Measurements from ENCODE around the gene SIRT2.

DNA sequence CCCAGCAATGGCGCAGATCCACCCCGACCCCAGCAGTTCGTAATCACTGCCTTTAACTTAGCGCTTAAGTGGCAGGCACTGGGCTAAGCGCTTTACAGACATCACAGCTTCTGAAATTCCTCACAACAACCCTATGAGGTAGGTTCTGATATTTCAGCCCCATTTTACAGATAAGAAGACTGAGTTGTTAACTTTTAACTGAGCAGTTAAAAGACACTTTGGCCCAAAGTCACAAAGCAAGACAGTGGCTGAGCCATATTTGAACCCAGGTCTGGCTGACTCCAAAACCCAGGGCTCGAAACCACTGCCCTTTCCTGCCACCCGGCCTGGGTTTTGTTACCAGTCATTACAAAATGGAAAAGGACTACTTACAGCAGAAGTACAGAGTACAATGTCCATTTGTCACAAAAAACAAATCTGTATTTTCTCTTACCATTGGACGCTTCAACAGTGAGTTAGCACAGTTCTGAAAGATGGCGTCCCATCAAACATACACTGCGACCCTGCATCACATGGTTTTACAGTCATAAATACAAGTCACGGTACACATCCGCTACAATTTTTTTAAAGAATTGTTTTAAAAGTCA is 58.1 kb downstream of the SIRT2 start:
- TF ChIP-seq, protein P1, sequence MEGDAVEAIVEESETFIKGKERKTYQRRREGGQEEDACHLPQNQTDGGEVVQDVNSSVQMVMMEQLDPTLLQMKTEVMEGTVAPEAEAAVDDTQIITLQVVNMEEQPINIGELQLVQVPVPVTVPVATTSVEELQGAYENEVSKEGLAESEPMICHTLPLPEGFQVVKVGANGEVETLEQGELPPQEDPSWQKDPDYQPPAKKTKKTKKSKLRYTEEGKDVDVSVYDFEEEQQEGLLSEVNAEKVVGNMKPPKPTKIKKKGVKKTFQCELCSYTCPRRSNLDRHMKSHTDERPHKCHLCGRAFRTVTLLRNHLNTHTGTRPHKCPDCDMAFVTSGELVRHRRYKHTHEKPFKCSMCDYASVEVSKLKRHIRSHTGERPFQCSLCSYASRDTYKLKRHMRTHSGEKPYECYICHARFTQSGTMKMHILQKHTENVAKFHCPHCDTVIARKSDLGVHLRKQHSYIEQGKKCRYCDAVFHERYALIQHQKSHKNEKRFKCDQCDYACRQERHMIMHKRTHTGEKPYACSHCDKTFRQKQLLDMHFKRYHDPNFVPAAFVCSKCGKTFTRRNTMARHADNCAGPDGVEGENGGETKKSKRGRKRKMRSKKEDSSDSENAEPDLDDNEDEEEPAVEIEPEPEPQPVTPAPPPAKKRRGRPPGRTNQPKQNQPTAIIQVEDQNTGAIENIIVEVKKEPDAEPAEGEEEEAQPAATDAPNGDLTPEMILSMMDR (IDR thresholded peaks at IDR 0.05): no peak
- TF ChIP-seq EZH2 (IDR thresholded peaks at IDR 0.05) (no peak), EZH2phosphoT487 (IDR thresholded peaks at IDR 0.05) (no peak)

Measured in neural progenitor cell (in vitro differentiated cells).